K562 (cell line): ENCODE measurements around the gene HS3ST3A1. TPM values are rescaled to one million over a fixed set of nuclear protein-coding genes. Genes with fewer than 3 reads are reported as not detected.

ENCODE experiments used
- ATAC-seq: fragments of 200-7000 bp; cut with Tn5 transposase; 3 replicates; pipeline ENCODE4 v1.9.1; 2020; ENCODE audit warnings: moderate library complexity
- BruUV-seq: library from RNA; stranded (reverse); fragments of 400-500 nt; replicated peaks from 2 replicates; lab custom pipeline; 2021; lab: Mats Ljungman, UMichigan
- CTCF ChIA-PET: fragments of 300-600 bp; formaldehyde crosslinking; extraction: SDS; loops from one replicate; lab custom pipeline; 2021; ENCODE audit warnings: low intra/inter-chr PET ratio; lab: Yijun Ruan, JAX
- POLR2A ChIA-PET: fragments of 300-600, 350-650 bp; sonication (Branson Sonifier 250); formaldehyde crosslinking; extraction: SDS; loops from one replicate; lab custom pipeline; 2021; ENCODE audit warnings: antibody characterized with exemption, inconsistent platforms; lab: Yijun Ruan, JAX
- DNase-seq, 4 experiments: peaks; one replicate each; pipeline versions ENCODE4 v3.0.0 to v3.0.0-alpha.2; 2011 to 2018; ENCODE audit warnings: low spot score in 3 of 4, mixed read lengths in 3 of 4; ENCODE audit errors: extremely low read depth in 1 of 4
- FAIRE-seq: peaks from 2 replicates; lab custom pipeline; 2011; peaks lifted over from hg19 to GRCh38; lab: Jason Lieb, UNC
- H2AFZ ChIP-seq: 2 replicates; pipeline ENCODE4 v1.6.0; 2011; ENCODE audit warnings: low read depth, low read length, control low read depth, inconsistent platforms
- H3K27ac ChIP-seq: fragments of 200-600 bp; 3 replicates; pipeline ENCODE4 v1.8.0; 2011; ENCODE audit warnings: low read depth, mild to moderate bottlenecking, control low read depth, inconsistent platforms, low read length, moderate library complexity, mixed read lengths; ENCODE audit errors: extremely low read depth
- H3K27me3 ChIP-seq, 2 experiments: fragments of 300-600 bp in 1 of 2; 2 replicates in 1 of 2; 3 replicates in 1 of 2; pipeline versions ENCODE4 v1.6.0 to v1.8.0; 2011; ENCODE audit warnings: inconsistent platforms in 2 of 2, low read length in 2 of 2, mild to moderate bottlenecking in 1 of 2, mixed read lengths in 1 of 2, moderate library complexity in 1 of 2; ENCODE audit not compliant: control insufficient read depth in 2 of 2, insufficient read depth in 2 of 2
- H3K36me3 ChIP-seq: fragments of 300-600 bp; 3 replicates; pipeline ENCODE4 v1.8.0; 2011; ENCODE audit warnings: mild to moderate bottlenecking, low read length, inconsistent platforms; ENCODE audit not compliant: control insufficient read depth, insufficient read depth
- H3K4me1 ChIP-seq, 2 experiments: fragments of 200-600 bp in 1 of 2; replicated peaks in 1 of 2; 2 replicates in 1 of 2; 3 replicates in 1 of 2; pipeline versions ENCODE4 v1.5.1 to v1.8.0; 2011; ENCODE audit warnings: inconsistent platforms in 2 of 2, low read length in 2 of 2, mild to moderate bottlenecking in 1 of 2, mixed read lengths in 1 of 2, moderate library complexity in 1 of 2; ENCODE audit not compliant: control insufficient read depth in 2 of 2, insufficient read depth in 2 of 2
- H3K4me2 ChIP-seq: 2 replicates; pipeline ENCODE4 v1.6.1; 2011; ENCODE audit warnings: low read length, control low read depth, inconsistent platforms, mixed read lengths; ENCODE audit not compliant: insufficient read depth
- H3K4me3 ChIP-seq: fragments of 200-600 bp; sonication (generic), shearing (Covaris generic); 2 replicates; pipeline ENCODE4 v1.5.1; 2016; ENCODE audit warnings: control low read depth, inconsistent platforms
- H3K79me2 ChIP-seq: fragments of 200-600 bp; 3 replicates; pipeline ENCODE4 v1.8.0; 2011; ENCODE audit warnings: low read length, inconsistent platforms; ENCODE audit not compliant: control insufficient read depth, insufficient read depth
- H3K9ac ChIP-seq, 2 experiments: 2 replicates each; pipeline versions ENCODE4 v1.6.0 to v1.6.1; 2011; ENCODE audit warnings: low read depth in 2 of 2, low read length in 2 of 2, control low read depth in 1 of 2, inconsistent platforms in 1 of 2, mild to moderate bottlenecking in 1 of 2, mixed read lengths in 1 of 2; ENCODE audit not compliant: insufficient read depth in 1 of 2
- H3K9me1 ChIP-seq: one replicate; pipeline ENCODE4 v1.6.0; 2011; ENCODE audit warnings: inconsistent platforms, mild to moderate bottlenecking, low read length, moderate library complexity; ENCODE audit not compliant: control insufficient read depth, insufficient read depth
- H3K9me3 ChIP-seq: replicated peaks from 2 replicates; pipeline ENCODE4 v1.5.1; 2011; ENCODE audit warnings: low read depth, low read length, inconsistent platforms; ENCODE audit not compliant: control insufficient read depth, insufficient read depth
- H4K20me1 ChIP-seq: replicated peaks from 2 replicates; pipeline ENCODE4 v1.6.1; 2011; ENCODE audit warnings: low read length, inconsistent platforms, mixed read lengths; ENCODE audit not compliant: control insufficient read depth, insufficient read depth
- ARID2 ChIP-seq: fragments of 450-650 bp; IDR thresholded peaks from 2 replicates; pipeline ENCODE4 v1.6.1; 2017; ENCODE audit warnings: antibody characterized with exemption, mild to moderate bottlenecking
- DDX20 ChIP-seq: fragments of 450-650 bp; IDR thresholded peaks from 2 replicates; pipeline ENCODE4 v1.6.1; 2016; ENCODE audit warnings: missing genetic modification characterization, low read depth, mild to moderate bottlenecking, missing compliant biosample characterization, moderate library complexity
- E2F3 ChIP-seq: fragments of 250-450 bp; sonication (Bioruptor Pico); IDR thresholded peaks from 2 replicates; pipeline ENCODE4 v1.4.0; 2020; ENCODE audit warnings: mild to moderate bottlenecking
- ETV6 ChIP-seq, 3 experiments: fragments of 150-350 bp in 1 of 3; sonication (generic) in 1 of 3; formaldehyde crosslinking in 1 of 3; IDR thresholded peaks; 2 replicates each; pipeline versions ENCODE4 v1.6.1 to v1.8.0; 2014 to 2022; ENCODE audit warnings: borderline replicate concordance in 2 of 3, low read depth in 2 of 3, antibody characterized with exemption in 1 of 3, low read length in 1 of 3, mild to moderate bottlenecking in 1 of 3, missing genetic modification reagents in 1 of 3
- FOXO4 ChIP-seq: fragments of 450-650 bp; formaldehyde crosslinking; IDR thresholded peaks from 2 replicates; pipeline ENCODE4 v1.4.0; 2020; ENCODE audit warnings: mild to moderate bottlenecking, moderate library complexity
- HES1 ChIP-seq: fragments of 450-650 bp; IDR thresholded peaks from 2 replicates; pipeline ENCODE4 v1.6.1; 2016; ENCODE audit warnings: low read depth, mild to moderate bottlenecking, moderate library complexity
- HINFP ChIP-seq: fragments of 450-650 bp; conservative IDR thresholded peaks from 2 replicates; pipeline ENCODE4 v1.6.1; 2016; ENCODE audit warnings: missing genetic modification characterization, low read depth, mild to moderate bottlenecking, control low read depth, missing compliant biosample characterization
- LCOR ChIP-seq: sonication (generic); formaldehyde crosslinking; IDR thresholded peaks from 2 replicates; pipeline ENCODE4 v1.8.0; 2022; ENCODE audit warnings: mild to moderate bottlenecking, missing genetic modification reagents
- MLX ChIP-seq, 2 experiments: fragments of 450-650 bp in 1 of 2; sonication (generic) in 1 of 2; formaldehyde crosslinking; conservative IDR thresholded peaks; 2 replicates each; pipeline versions ENCODE4 v1.4.0 to v1.8.1; 2020 to 2022; ENCODE audit warnings: mild to moderate bottlenecking in 1 of 2, missing genetic modification reagents in 1 of 2
- RBM17 ChIP-seq: fragments of 200-400 bp; formaldehyde crosslinking; IDR thresholded peaks from 2 replicates; pipeline ENCODE4 v1.6.1; 2017; ENCODE audit warnings: low read depth, mild to moderate bottlenecking, low read length, borderline replicate concordance
- XRCC5 ChIP-seq: fragments of 200-400 bp; formaldehyde crosslinking; IDR thresholded peaks from 2 replicates; pipeline ENCODE4 v1.6.1; 2017; ENCODE audit warnings: low read depth, mild to moderate bottlenecking, low read length
- ZFX ChIP-seq: sonication (generic); formaldehyde crosslinking; IDR thresholded peaks from 2 replicates; pipeline ENCODE4 v1.8.0; 2022; ENCODE audit warnings: mild to moderate bottlenecking, missing genetic modification reagents, moderate library complexity
- ZNF143 ChIP-seq: sonication (generic); formaldehyde crosslinking; IDR thresholded peaks from 2 replicates; pipeline ENCODE4 v1.9.0; 2022; ENCODE audit warnings: mild to moderate bottlenecking, missing genetic modification reagents
- ZNF3 ChIP-seq: fragments of 250-450 bp; sonication (Bioruptor Pico); IDR thresholded peaks from 2 replicates; pipeline ENCODE4 v1.5.0; 2021; ENCODE audit warnings: mild to moderate bottlenecking, moderate library complexity
- ZNF354B ChIP-seq: fragments of 250-450 bp; sonication (Bioruptor Pico); IDR thresholded peaks from 2 replicates; pipeline ENCODE4 v1.4.0; 2020
- ZNF668 ChIP-seq: fragments of 250-450 bp; sonication (Bioruptor Pico); IDR thresholded peaks from 2 replicates; pipeline ENCODE4 v1.8.0; 2022; ENCODE audit warnings: mild to moderate bottlenecking, inconsistent platforms
- WGBS: fragments of 100-300 bp; shearing (Covaris generic); methylation state at CpG from one replicate; pipeline ENCODE4 v1.1.6; 2016; ENCODE audit warnings: low coverage, mixed read lengths; ENCODE audit not compliant: insufficient coverage; ENCODE audit errors: missing lambda C conversion rate; 5-methylcytosine and 5-hydroxymethylcytosine counted together
- in situ Hi-C: fragments of 300-500 bp; cut with MboI; formaldehyde crosslinking; loops from 4 replicates; pipeline ENCODE4 v1.15.0; 2018; ENCODE audit warnings: inconsistent platforms, mixed read lengths
- intact Hi-C: fragments of 100-400 bp; cut with micrococcal nuclease; formaldehyde crosslinking; loops from 2 replicates; pipeline ENCODE4 v1.14.2; 2022
- polyA plus RNA-seq, 8 experiments: library from polyadenylated mRNA; depleted of rRNA in 4 of 8; stranded (reverse) in 5 of 8; unstranded in 3 of 8; fragments of >200 nt; fragmentation: Nextera tagmentation in 2 of 8; fragmentation: Illumina TruSeq in 1 of 8; extraction: Ambion mirVana in 2 of 8; extraction: Trizol in 1 of 8; gene quantifications; 2 replicates each; pipeline versions ENCODE4 v1.2.1 to v1.2.3, GENCODE V29; 2011 to 2014; ENCODE audit warnings: inconsistent platforms in 1 of 8, missing spikeins in 1 of 8
- total RNA-seq, 7 experiments: library from RNA; depleted of rRNA in 6 of 7; stranded (reverse); fragments of >200 nt in 6 of 7; fragmentation: Illumina TruSeq in 2 of 7; extraction: Trizol in 2 of 7; gene quantifications; 2 replicates each; pipeline versions ENCODE4 v1.2.1 to v1.2.3, GENCODE V29; 2011 to 2021; ENCODE audit warnings: low replicate concordance in 1 of 7

Gene HS3ST3A1
- total and polyA plus RNA-seq, 9 of the 15 experiments (the other 6 are each of a cell fraction or from before 2014, with no cell fraction given), result 0.25 to 14.8 (median 2.3) TPM

GRCh38 chr17:13642188-13642587 lies 40.5 kb upstream of the HS3ST3A1 start (continued):
- TF ChIP-seq HINFP (tag), result no peak
- no peak for TF ChIP-seq ZNF143 (CRISPR knock-in tag)
- TF ChIP-seq DDX20 (tag), result no peak
- TF ChIP-seq E2F3, result no peak
- TF ChIP-seq FOXO4, result no peak
- TF ChIP-seq ZFX (CRISPR knock-in tag), result no peak

GRCh38 chr17:13640551-13640950 lies 38.8 kb upstream of the HS3ST3A1 start:
- intact Hi-C loops, result no loop called here
- POLR2A ChIA-PET, result no interaction called here
- no peaks in the 10 kb centered on the region for H3K9me3 ChIP-seq
- H3K79me2 ChIP-seq, result no peaks in the 10 kb centered on the region
- peaks cover 0 to 8% of the 10 kb centered on the region in 2 experiments; a peak in 2 of 5 replicates for H3K4me1 ChIP-seq
- in situ Hi-C loops, result no loop called here
- CTCF ChIA-PET, result no interaction called here
- H2AFZ ChIP-seq, result no peak overlapping the region
- FAIRE-seq (no peak), ATAC-seq (no peak), DNase-seq (no peak)
- no TSS peak for BruUV-seq
- WGBS, result 3% methylated on average over 3 of the region's 3 CpGs
- H3K4me2 ChIP-seq, result no peak overlapping the region
- H3K27me3 ChIP-seq, result peaks cover 0 to 8% of the 10 kb centered on the region in 2 experiments; a peak in 4 of 5 replicates
- no peaks in the 10 kb centered on the region for H3K9me1 ChIP-seq
- no peak overlapping the region for H3K4me3 ChIP-seq
- no peak overlapping the region for H3K9ac ChIP-seq
- no peak overlapping the region for H3K27ac ChIP-seq
- no peaks in the 10 kb centered on the region for H3K36me3 ChIP-seq
- H4K20me1 ChIP-seq, result no peaks in the 10 kb centered on the region
- no peak for TF ChIP-seq XRCC5
- no peak for TF ChIP-seq ETV6 (IDR thresholded peaks at IDR 0.05; ENCODE audit: borderline replicate concordance in 1 of 2, low read depth in 2 of 2, low read length in 1 of 2)
- no peak for TF ChIP-seq ETV6 (CRISPR knock-in tag; IDR thresholded peaks at IDR 0.05; ENCODE audit: borderline replicate concordance)
- no peak for TF ChIP-seq LCOR
- TF ChIP-seq ZNF354B, result no peak
- no peak for TF ChIP-seq MLX (CRISPR knock-in tag; conservative IDR thresholded peaks at IDR 0.05)
- TF ChIP-seq ARID2, result no peak
- no peak for TF ChIP-seq ZNF668
- no peak for TF ChIP-seq ZNF3 (CRISPR knock-in tag)
- no peak for TF ChIP-seq HES1
- TF ChIP-seq RBM17, result no peak
